ENCODE data around the gene ZNF536. TPM values are rescaled to one million over a fixed set of nuclear protein-coding genes. Genes with fewer than 3 reads are reported as not detected.

Gene ZNF536
- total RNA-seq, 1 experiment from 2014 or later = not detected

- Histone ChIP-seq H2AK5ac (ENCODE audit: insufficient read length, low read length) (no peak overlapping the region), H4K8ac (replicated peaks; ENCODE audit: insufficient read length, low read depth, low read length) (no peak overlapping the region), H3K23ac (ENCODE audit: insufficient read length, low read depth, low read length) (no peak overlapping the region), H3K27ac (ENCODE audit: insufficient read length, low read depth, low read length) (no peak overlapping the region), H3K14ac (ENCODE audit: insufficient read depth, low read length) (no peak overlapping the region), H3K4me1 (ENCODE audit: insufficient read depth, low read length) (peaks cover 3% of the 10 kb centered on the region; the same call in 1 of the 2 replicates), H3K18ac (ENCODE audit: insufficient read length, low read depth, low read length) (no peak overlapping the region), H2AFZ (ENCODE audit: low read length) (no peak overlapping the region), H2BK120ac (ENCODE audit: low read depth, low read length, poor library complexity, severe bottlenecking) (no peak overlapping the region), H2BK5ac (ENCODE audit: insufficient read length, low read length) (no peak overlapping the region), H2BK20ac (ENCODE audit: low read depth, low read length, poor library complexity, severe bottlenecking) (no peak overlapping the region), H2BK15ac (ENCODE audit: low read depth, low read length) (no peak overlapping the region), H3K56ac (ENCODE audit: insufficient read length, low read depth, low read length) (no peak overlapping the region), H3K23me2 (ENCODE audit: insufficient read length, low read depth, low read length, poor library complexity, severe bottlenecking) (no peaks in the 10 kb centered on the region), H3K79me1 (ENCODE audit: insufficient read depth, low read depth, low read length, poor library complexity, severe bottlenecking) (no peaks in the 10 kb centered on the region), H3K4me2 (ENCODE audit: insufficient read depth, insufficient read length, low read length) (peak overlapping the region; percentile 17), H3K9ac (ENCODE audit: extremely low read depth, insufficient read length, low read length) (no peak overlapping the region), H4K91ac (ENCODE audit: insufficient read length, low read depth, low read length) (no peak overlapping the region), H4K20me1 (ENCODE audit: control insufficient read depth, insufficient read depth, insufficient read length) (no peaks in the 10 kb centered on the region), H4K5ac (ENCODE audit: insufficient read length, low read depth, low read length) (no peak overlapping the region), H3K9me3 (ENCODE audit: control insufficient read depth, low read depth, low read length) (no peaks in the 10 kb centered on the region), H3K4ac (ENCODE audit: low read depth, low read length) (no peak overlapping the region), H2BK12ac (ENCODE audit: insufficient read length, low read depth, low read length) (no peak overlapping the region), H3K27me3 (ENCODE audit: insufficient read depth, low read length) (no peaks in the 10 kb centered on the region), H3T11ph (ENCODE audit: low read length) (no peak overlapping the region), H3K79me2 (ENCODE audit: insufficient read depth, low read length) (no peaks in the 10 kb centered on the region)
- WGBS (ENCODE audit: extremely low coverage, insufficient read length, low lambda C conversion rate) = no CpG with 5 or more reads among the region's 6 CpGs
- Mint-ChIP-seq H3K27ac (no peak overlapping the region; a peak in 1 of 7 replicates), H3K4me1 (peaks cover 37 to 48% of the 10 kb centered on the region in 2 experiments), H3K9me3 (no peaks in the 10 kb centered on the region), H3K27me3 (ENCODE audit: low read depth) (no peaks in the 10 kb centered on the region; the same call in 1 of the 2 replicates), H3K4me3 (no peak overlapping the region; a peak in 1 of 5 replicates), H3K36me3 (ENCODE audit: insufficient read depth in 1 of 3, low read depth in 3 of 3) (no peaks in the 10 kb centered on the region; a peak in 1 of 7 replicates)
- DNase-seq = no peak
- TF ChIP-seq, protein P1, sequence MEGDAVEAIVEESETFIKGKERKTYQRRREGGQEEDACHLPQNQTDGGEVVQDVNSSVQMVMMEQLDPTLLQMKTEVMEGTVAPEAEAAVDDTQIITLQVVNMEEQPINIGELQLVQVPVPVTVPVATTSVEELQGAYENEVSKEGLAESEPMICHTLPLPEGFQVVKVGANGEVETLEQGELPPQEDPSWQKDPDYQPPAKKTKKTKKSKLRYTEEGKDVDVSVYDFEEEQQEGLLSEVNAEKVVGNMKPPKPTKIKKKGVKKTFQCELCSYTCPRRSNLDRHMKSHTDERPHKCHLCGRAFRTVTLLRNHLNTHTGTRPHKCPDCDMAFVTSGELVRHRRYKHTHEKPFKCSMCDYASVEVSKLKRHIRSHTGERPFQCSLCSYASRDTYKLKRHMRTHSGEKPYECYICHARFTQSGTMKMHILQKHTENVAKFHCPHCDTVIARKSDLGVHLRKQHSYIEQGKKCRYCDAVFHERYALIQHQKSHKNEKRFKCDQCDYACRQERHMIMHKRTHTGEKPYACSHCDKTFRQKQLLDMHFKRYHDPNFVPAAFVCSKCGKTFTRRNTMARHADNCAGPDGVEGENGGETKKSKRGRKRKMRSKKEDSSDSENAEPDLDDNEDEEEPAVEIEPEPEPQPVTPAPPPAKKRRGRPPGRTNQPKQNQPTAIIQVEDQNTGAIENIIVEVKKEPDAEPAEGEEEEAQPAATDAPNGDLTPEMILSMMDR (conservative IDR thresholded peaks at IDR 0.05) = no peak
These were observed 77.0 kb downstream of the ZNF536 start for GRCh38 chr19:30449078-30449590.

Data from H9 (cell line).